Muscle of leg (tissue), 11 donors: Measurements from ENCODE around the gene LMNB1. TPM values are rescaled to one million over a fixed set of nuclear protein-coding genes. Genes with fewer than 3 reads are reported as not detected.
"Not testable (repeated sequence)": the region's sequence is repeated elsewhere in the genome, so short reads cannot be mapped to it uniquely, and the experiment has no call there.

Source experiments
- DNase-seq: peaks from one replicate; pipeline ENCODE4 v3.0.0; 2013
- H3K27ac ChIP-seq: one replicate; pipeline ENCODE4 v1.5.1; 2013; ENCODE audit warnings: mild to moderate bottlenecking, low read length, control low read depth
- H3K27me3 ChIP-seq: one replicate; pipeline ENCODE4 v1.6.1; 2013; ENCODE audit warnings: low read length; ENCODE audit not compliant: control insufficient read depth, insufficient read depth
- H3K36me3 ChIP-seq: one replicate; pipeline ENCODE4 v1.6.1; 2013; ENCODE audit warnings: low read length; ENCODE audit not compliant: control insufficient read depth, insufficient read depth
- H3K4me1 ChIP-seq: one replicate; pipeline ENCODE4 v1.6.1; 2013; ENCODE audit warnings: low read length; ENCODE audit not compliant: control insufficient read depth, insufficient read depth
- H3K4me3 ChIP-seq: one replicate; pipeline ENCODE4 v1.5.1; 2013; ENCODE audit warnings: low read length, control low read depth
- H3K9me3 ChIP-seq: replicated peaks from 2 replicates; pipeline ENCODE4 v1.6.1; 2013; ENCODE audit warnings: low read depth, low read length; ENCODE audit not compliant: control insufficient read depth
- WGBS: methylation state at CpG from one replicate; pipeline ENCODE4 v1.1.5; 2013; ENCODE audit warnings: missing lambda C conversion rate; ENCODE audit not compliant: insufficient coverage; 5-methylcytosine and 5-hydroxymethylcytosine counted together
- polyA plus RNA-seq, 8 donors: library from polyadenylated mRNA; unstranded; fragments of 120-200 nt; gene quantifications; one replicate each; pipeline versions ENCODE4 v1.2.1 to v1.2.3, GENCODE V29; 2013; ENCODE audit warnings: inconsistent platforms in 1 of 8, low replicate concordance in 1 of 8; ENCODE audit not compliant: insufficient read length in 8 of 8, insufficient read depth in 1 of 8
- total RNA-seq: library from RNA; stranded (reverse); fragments of 120-200 nt; gene quantifications from one replicate; pipeline ENCODE4 v1.2.4, GENCODE V29; 2013

Gene LMNB1
- total and polyA plus RNA-seq, 9 donors, result 32.4 to 78.7 (median 53.0) TPM

GRCh38 chr5:126801174-126801991 is 24.4 kb downstream of the LMNB1 start:
- Histone ChIP-seq H3K4me3 (no peak overlapping the region), H3K27ac (no peak overlapping the region), H3K27me3 (no peaks in the 10 kb centered on the region), H3K9me3 (no peaks in the 10 kb centered on the region), H3K4me1 (no peaks in the 10 kb centered on the region), H3K36me3 (peaks cover 9% of the 10 kb centered on the region)
- WGBS, result no CpG with 5 or more reads among the region's 4 CpGs
- DNase-seq, result no peak

DNA sequence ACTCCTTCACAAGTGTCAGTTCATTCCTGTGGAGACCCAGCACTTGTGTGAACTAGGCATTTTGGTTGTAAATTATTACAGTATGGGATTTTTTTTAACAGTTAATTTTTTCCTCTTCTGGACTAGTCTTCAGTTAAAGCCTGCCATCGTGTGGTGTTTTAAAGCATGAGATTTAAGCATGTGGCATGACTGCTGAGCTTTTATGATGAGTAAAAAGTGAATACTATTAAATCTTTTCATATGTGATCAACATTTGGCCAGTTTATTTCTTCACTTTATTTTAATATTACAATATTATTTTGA is 25.0 kb downstream of the LMNB1 start:
- no peaks in the 10 kb centered on the region for H3K4me1 ChIP-seq
- WGBS, result no CpG with 5 or more reads among the region's 1 CpG
- no peak overlapping the region for H3K27ac ChIP-seq
- H3K36me3 ChIP-seq, result peaks cover 10% of the 10 kb centered on the region
- no peaks in the 10 kb centered on the region for H3K27me3 ChIP-seq
- no peak overlapping the region for H3K4me3 ChIP-seq
- peak; percentile 68 for DNase-seq
- no peaks in the 10 kb centered on the region for H3K9me3 ChIP-seq

- DNase-seq, result peak; percentile 15
- no peaks in the 10 kb centered on the region for H3K4me1 ChIP-seq
These were observed 28.1 kb downstream of the LMNB1 start for GRCh38 chr5:126805063-126805462.

DNA sequence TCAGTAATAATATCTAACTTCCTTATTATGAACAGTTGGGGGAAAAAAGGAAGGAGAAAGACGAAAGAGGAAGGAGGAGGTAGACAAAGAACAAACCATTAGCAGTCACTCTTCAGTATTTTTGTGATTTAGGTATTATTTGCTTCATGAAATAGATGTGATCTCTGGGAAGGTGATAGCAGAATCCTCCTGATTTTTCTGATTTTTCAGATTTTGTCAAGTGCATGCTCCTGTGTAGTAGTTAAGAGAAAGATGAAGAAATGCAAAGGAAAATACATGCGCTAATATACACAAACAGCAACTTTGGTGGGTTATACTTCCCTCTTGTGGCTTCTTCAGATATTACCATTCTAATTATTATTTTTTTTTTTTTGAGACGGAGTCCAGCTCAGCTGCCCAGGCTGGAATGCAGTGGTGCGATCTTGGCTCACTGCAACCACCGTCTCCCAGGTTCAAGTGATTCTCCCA is 31.6 kb downstream of the LMNB1 start:
- H3K9me3 ChIP-seq, result no peaks in the 10 kb centered on the region
- peaks cover 27% of the 10 kb centered on the region for H3K36me3 ChIP-seq
- no CpG with 5 or more reads among the region's 5 CpGs for WGBS
- no peaks in the 10 kb centered on the region for H3K27me3 ChIP-seq
- DNase-seq, result peak; percentile 49
- no peaks in the 10 kb centered on the region for H3K4me1 ChIP-seq
- H3K4me3 ChIP-seq, result no peak overlapping the region
- no peak overlapping the region for H3K27ac ChIP-seq

More at GRCh38 chr5:126805063-126805462, 28.1 kb downstream of the LMNB1 start:
- Histone ChIP-seq H3K4me3 (no peak overlapping the region), H3K36me3 (peaks cover 13% of the 10 kb centered on the region), H3K27me3 (no peaks in the 10 kb centered on the region), H3K9me3 (no peaks in the 10 kb centered on the region), H3K27ac (no peak overlapping the region)
- WGBS, result no CpG with 5 or more reads among the region's 2 CpGs

GRCh38 chr5:126809916-126810315 is 33.0 kb downstream of the LMNB1 start:
- peaks cover 30% of the 10 kb centered on the region for H3K36me3 ChIP-seq
- no peak overlapping the region for H3K4me3 ChIP-seq
- H3K9me3 ChIP-seq, result no peaks in the 10 kb centered on the region
- no peak overlapping the region for H3K27ac ChIP-seq
- H3K4me1 ChIP-seq, result no peaks in the 10 kb centered on the region
- WGBS, result 88% methylated on average over 7 of the region's 7 CpGs
- no peak for DNase-seq
- no peaks in the 10 kb centered on the region for H3K27me3 ChIP-seq

- H3K27me3 ChIP-seq, result no peaks in the 10 kb centered on the region
- no peak overlapping the region for H3K4me3 ChIP-seq
- H3K27ac ChIP-seq, result no peak overlapping the region
- no CpG with 5 or more reads among the region's 4 CpGs for WGBS
- H3K9me3 ChIP-seq, result no peaks in the 10 kb centered on the region
- no peaks in the 10 kb centered on the region for H3K4me1 ChIP-seq
- peaks cover 28% of the 10 kb centered on the region for H3K36me3 ChIP-seq
- DNase-seq, result no peak
These were observed 33.9 kb downstream of the LMNB1 start for GRCh38 chr5:126810596-126811380.

DNA sequence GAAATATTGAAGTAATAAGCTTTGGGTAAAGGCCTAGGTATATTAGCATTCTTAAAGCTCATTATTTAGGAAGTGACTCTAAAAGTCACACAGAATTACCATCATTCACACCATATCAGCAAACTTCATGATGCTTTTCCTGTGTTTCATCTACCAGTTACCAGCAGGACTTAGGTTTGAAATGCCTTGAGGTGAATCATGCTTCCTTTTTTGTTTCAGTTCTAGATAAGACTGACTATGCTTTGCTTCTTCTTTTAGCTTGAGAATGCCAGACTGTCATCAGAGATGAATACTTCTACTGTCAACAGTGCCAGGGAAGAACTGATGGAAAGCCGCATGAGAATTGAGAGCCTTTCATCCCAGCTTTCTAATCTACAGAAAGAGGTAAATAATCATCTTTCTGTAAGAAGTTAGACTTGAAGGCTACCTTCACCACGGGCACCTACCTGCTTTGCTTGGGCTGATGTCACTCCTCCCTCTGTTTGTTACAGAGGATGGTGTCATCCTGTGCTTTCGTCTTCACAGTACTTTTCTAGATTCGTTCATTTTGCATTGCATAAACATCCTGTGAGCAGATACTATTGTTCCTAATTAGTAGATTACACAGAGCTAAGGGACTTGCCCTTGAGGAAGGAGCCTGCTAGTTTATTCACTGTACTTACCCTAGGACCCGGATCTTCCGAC is 34.7 kb downstream of the LMNB1 start:
- H3K9me3 ChIP-seq, result no peaks in the 10 kb centered on the region
- DNase-seq, result no peak
- no peaks in the 10 kb centered on the region for H3K4me1 ChIP-seq
- peaks cover 25% of the 10 kb centered on the region for H3K36me3 ChIP-seq
- no CpG with 5 or more reads among the region's 6 CpGs for WGBS
- H3K27me3 ChIP-seq, result no peaks in the 10 kb centered on the region
- no peak overlapping the region for H3K27ac ChIP-seq
- H3K4me3 ChIP-seq, result no peak overlapping the region

DNA sequence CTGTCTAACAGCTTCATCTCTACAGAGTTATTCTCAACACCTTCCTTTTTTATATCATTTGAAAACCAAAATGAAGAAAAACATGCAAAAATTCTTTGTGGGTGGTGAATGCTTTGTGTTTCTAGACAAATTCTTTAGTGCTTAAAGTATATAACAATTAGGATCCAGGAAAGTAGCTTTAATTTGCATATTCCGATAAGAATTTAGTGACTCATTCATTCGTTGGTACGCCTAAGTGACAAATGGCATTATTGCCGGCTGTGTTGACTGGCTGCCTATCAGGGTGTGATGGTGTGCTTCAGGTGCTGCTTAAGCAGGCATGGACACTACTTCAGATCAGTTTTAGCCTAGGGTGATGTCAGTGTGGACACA is 35.2 kb downstream of the LMNB1 start:
- DNase-seq, result no peak
- no peaks in the 10 kb centered on the region for H3K9me3 ChIP-seq
- H3K36me3 ChIP-seq, result peaks cover 30% of the 10 kb centered on the region
- H3K4me3 ChIP-seq, result no peak overlapping the region
- WGBS, result no CpG with 5 or more reads among the region's 4 CpGs
- H3K27me3 ChIP-seq, result no peaks in the 10 kb centered on the region
- no peaks in the 10 kb centered on the region for H3K4me1 ChIP-seq
- no peak overlapping the region for H3K27ac ChIP-seq

DNA sequence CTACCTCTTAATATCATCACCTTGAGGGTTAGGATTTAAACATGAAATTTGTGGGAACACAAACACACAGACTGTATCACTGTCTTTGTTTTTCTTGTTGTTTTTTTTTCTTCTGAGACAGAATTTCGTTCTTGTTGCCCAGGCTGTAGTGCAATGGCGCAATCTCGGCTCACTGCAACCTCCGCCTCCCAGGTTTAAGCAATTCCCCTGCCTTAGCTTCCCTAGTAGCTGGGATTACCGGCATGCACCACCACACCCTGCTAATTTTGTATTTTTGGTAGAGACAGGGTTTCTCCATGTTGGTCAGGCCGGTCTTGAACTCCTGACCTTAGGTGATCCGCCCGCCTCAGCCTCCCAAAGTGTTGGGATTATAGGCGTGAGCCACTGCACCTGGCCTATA is 36.9 kb downstream of the LMNB1 start:
- peaks cover 32% of the 10 kb centered on the region for H3K36me3 ChIP-seq
- H3K4me1 ChIP-seq, H3K27ac ChIP-seq, H3K9me3 ChIP-seq, DNase-seq, H3K27me3 ChIP-seq, H3K4me3 ChIP-seq: not testable (repeated sequence)
- 84% methylated on average over 3 of the region's 9 CpGs for WGBS
